MM.1S (cell line): ENCODE data around the gene SLIT3.

Experiments
- DNase-seq: peaks from one replicate; pipeline ENCODE4 v3.0.0-alpha.2; 2015
- H2AFZ ChIP-seq: fragments of 300-600 bp; sonication (generic); 2 replicates; pipeline ENCODE4 v1.6.0; 2016; ENCODE audit warnings: antibody characterized with exemption, low read length
- H3F3A ChIP-seq: fragments of 300-600 bp; sonication (generic); 2 replicates; pipeline ENCODE4 v1.6.1; 2016; ENCODE audit warnings: mild to moderate bottlenecking, antibody characterized with exemption, low read length, moderate library complexity, mixed read lengths; ENCODE audit not compliant: insufficient read depth
- H3K27ac ChIP-seq: fragments of 300-600 bp; sonication (generic); 2 replicates; pipeline ENCODE4 v1.5.1; 2016; ENCODE audit warnings: mild to moderate bottlenecking, low read length
- H3K27me3 ChIP-seq: fragments of 300-600 bp; sonication (generic); replicated peaks from 2 replicates; pipeline ENCODE4 v1.6.0; 2016; ENCODE audit warnings: low read length; ENCODE audit not compliant: insufficient read depth
- H3K36me3 ChIP-seq: fragments of 300-600 bp; sonication (generic); replicated peaks from 2 replicates; pipeline ENCODE4 v1.6.1; 2016; ENCODE audit warnings: mild to moderate bottlenecking, low read length, mixed read lengths; ENCODE audit not compliant: insufficient read depth
- H3K4me1 ChIP-seq: fragments of 300-600 bp; sonication (generic); 2 replicates; pipeline ENCODE4 v1.6.1; 2016; ENCODE audit warnings: low read length, mixed read lengths
- H3K4me2 ChIP-seq: fragments of 300-600 bp; sonication (generic); 2 replicates; pipeline ENCODE4 v1.6.0; 2016; ENCODE audit warnings: low read depth, low read length
- H3K4me3 ChIP-seq: fragments of 300-600 bp; sonication (generic); 2 replicates; pipeline ENCODE4 v1.5.1; 2016; ENCODE audit warnings: low read length, mixed read lengths
- H3K79me2 ChIP-seq: fragments of 300-600 bp; sonication (generic); 2 replicates; pipeline ENCODE4 v1.6.1; 2016; ENCODE audit warnings: mixed run types, low read length, mixed read lengths
- H3K9ac ChIP-seq: fragments of 300-600 bp; sonication (generic); 2 replicates; pipeline ENCODE4 v1.6.1; 2016; ENCODE audit warnings: low read length, mixed read lengths
- H3K9me2 ChIP-seq: fragments of 300-600 bp; sonication (generic); replicated peaks from 2 replicates; pipeline ENCODE4 v1.6.1; 2016; ENCODE audit warnings: mild to moderate bottlenecking, low read length, mixed read lengths; ENCODE audit not compliant: insufficient read depth
- H3K9me3 ChIP-seq: fragments of 300-600 bp; sonication (generic); replicated peaks from 2 replicates; pipeline ENCODE4 v1.6.1; 2016; ENCODE audit warnings: mild to moderate bottlenecking, low read length, mixed read lengths; ENCODE audit not compliant: insufficient read depth
- H4K20me1 ChIP-seq: fragments of 300-600 bp; sonication (generic); 2 replicates; pipeline ENCODE4 v1.6.1; 2016; ENCODE audit warnings: mild to moderate bottlenecking, low read length, moderate library complexity, mixed read lengths; ENCODE audit not compliant: insufficient read depth
- EZH2 ChIP-seq: fragments of 300-600 bp; sonication (generic); optimal IDR thresholded peaks from 2 replicates; pipeline ENCODE3; 2017; ENCODE audit warnings: low read depth, mild to moderate bottlenecking, antibody characterized with exemption, low read length, mixed read lengths
- EZH2phosphoT487 ChIP-seq: fragments of 300-600 bp; sonication (generic); IDR thresholded peaks from 2 replicates; pipeline ENCODE4 v1.6.1; 2018; ENCODE audit warnings: antibody characterized with exemption, low read length
- TF ChIP-seq, protein P1 (sequence below): fragments of 300-600 bp; sonication (generic); IDR thresholded peaks from 2 replicates; pipeline ENCODE4 v1.5.1; 2016; ENCODE audit warnings: antibody characterized with exemption, low read length, mixed read lengths

Gene SLIT3

DNA sequence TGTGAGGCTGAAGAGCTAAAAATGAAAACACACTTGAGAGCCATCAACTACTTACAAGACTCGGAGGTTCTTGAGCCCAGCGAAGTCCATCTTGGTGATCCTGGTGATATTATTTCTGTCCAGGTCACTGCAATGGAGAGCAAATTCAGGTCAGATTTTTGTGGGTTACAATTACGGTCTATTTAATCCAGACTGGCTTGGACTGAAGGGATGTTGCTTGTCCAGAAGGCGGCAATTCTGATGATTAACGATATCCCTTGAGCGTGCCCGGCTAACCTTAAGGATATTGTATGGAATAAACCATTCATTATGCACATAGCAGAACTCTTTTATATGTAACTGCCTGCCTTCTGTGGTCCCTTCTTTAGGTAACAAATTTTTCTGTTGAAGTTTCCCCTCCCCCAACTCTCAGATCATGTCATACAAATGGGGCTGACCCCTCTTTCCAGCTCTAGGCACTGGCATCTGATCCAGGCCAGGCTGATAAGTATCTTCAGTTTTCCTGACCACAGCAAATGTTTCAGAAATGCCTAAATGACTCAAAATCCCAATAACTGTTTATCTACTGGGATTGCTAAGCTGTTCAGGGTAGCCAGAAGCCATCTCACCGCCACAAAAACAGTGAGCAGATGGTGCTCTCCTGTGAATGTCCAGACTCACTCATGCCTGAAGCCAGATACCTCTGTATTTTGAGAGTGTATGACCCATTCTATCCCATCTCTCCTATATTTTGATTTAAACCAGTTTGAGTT lies 49.4 kb downstream of the SLIT3 start:
- TF ChIP-seq, protein P1, sequence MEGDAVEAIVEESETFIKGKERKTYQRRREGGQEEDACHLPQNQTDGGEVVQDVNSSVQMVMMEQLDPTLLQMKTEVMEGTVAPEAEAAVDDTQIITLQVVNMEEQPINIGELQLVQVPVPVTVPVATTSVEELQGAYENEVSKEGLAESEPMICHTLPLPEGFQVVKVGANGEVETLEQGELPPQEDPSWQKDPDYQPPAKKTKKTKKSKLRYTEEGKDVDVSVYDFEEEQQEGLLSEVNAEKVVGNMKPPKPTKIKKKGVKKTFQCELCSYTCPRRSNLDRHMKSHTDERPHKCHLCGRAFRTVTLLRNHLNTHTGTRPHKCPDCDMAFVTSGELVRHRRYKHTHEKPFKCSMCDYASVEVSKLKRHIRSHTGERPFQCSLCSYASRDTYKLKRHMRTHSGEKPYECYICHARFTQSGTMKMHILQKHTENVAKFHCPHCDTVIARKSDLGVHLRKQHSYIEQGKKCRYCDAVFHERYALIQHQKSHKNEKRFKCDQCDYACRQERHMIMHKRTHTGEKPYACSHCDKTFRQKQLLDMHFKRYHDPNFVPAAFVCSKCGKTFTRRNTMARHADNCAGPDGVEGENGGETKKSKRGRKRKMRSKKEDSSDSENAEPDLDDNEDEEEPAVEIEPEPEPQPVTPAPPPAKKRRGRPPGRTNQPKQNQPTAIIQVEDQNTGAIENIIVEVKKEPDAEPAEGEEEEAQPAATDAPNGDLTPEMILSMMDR = no peak
- TF ChIP-seq EZH2 (no peak), EZH2phosphoT487 (no peak)
- Histone ChIP-seq H2AFZ (no peak overlapping the region), H3K9me3 (no peaks in the 10 kb centered on the region), H3K79me2 (no peaks in the 10 kb centered on the region), H3K27ac (no peak overlapping the region), H3K4me1 (no peaks in the 10 kb centered on the region), H3K4me3 (no peak overlapping the region), H3K4me2 (no peak overlapping the region), H3K9me2 (no peaks in the 10 kb centered on the region), H4K20me1 (no peaks in the 10 kb centered on the region), H3K36me3 (no peaks in the 10 kb centered on the region), H3K27me3 (no peaks in the 10 kb centered on the region), H3F3A (no peaks in the 10 kb centered on the region), H3K9ac (no peak overlapping the region)
- DNase-seq = no peak

DNA sequence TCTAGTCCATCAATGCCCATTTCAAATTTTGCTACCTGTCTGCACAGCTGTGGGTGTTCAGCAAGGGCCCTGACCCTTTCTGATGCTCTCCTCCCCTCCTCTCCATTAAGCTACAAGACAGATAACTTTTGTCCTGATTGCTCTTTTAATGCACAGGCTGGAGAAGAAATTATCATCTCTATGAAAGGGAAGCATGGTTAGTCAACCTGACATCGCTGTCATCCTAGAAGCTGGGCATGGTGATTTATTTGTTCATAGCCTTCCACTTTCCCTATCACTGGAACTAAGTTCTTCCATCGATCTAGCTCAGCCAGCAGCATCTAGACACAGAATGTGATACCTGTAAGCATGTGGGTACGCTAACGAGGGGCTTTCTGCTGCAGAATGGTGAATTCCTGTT lies 50.1 kb downstream of the SLIT3 start:
- no peak overlapping the region for H3K4me2 ChIP-seq
- H3F3A ChIP-seq = no peaks in the 10 kb centered on the region
- H4K20me1 ChIP-seq = no peaks in the 10 kb centered on the region

DNA sequence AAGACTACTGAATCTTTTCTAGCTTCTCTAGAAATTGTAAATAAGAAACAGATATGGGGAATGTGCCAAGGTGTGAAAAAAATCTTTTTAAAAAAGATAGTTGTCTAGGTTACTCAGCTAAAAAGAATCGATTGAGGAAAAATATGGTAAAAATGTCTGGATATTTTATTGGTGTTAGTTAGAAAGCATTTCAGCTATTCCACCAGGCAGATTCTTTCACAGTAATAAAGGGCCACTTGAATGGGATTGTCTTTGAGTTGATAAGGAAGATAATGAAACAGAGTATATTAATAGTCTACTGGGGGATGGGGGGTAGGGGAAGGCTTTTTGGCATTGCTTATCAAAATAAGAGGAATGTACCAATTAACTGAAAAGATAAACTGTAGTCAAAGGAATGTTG lies 51.9 kb downstream of the SLIT3 start:
- DNase-seq = no peak
- H3K9me2 ChIP-seq = no peaks in the 10 kb centered on the region
- H3K9ac ChIP-seq = no peak overlapping the region
- H3K4me2 ChIP-seq = no peak overlapping the region
- TF ChIP-seq EZH2 (no peak), EZH2phosphoT487 (no peak)
- TF ChIP-seq, protein P1 = no peak
- H3K36me3 ChIP-seq = no peaks in the 10 kb centered on the region
- no peaks in the 10 kb centered on the region for H4K20me1 ChIP-seq
- no peaks in the 10 kb centered on the region for H3K4me1 ChIP-seq
- H3K27me3 ChIP-seq = no peaks in the 10 kb centered on the region
- H3K4me3 ChIP-seq = no peak overlapping the region
- H3F3A ChIP-seq = no peaks in the 10 kb centered on the region
- H2AFZ ChIP-seq = no peak overlapping the region
- H3K27ac ChIP-seq = no peak overlapping the region
- H3K79me2 ChIP-seq = no peaks in the 10 kb centered on the region
- H3K9me3 ChIP-seq = no peaks in the 10 kb centered on the region

More for the DNA sequence above, 50.1 kb downstream of the SLIT3 start:
- no peak overlapping the region for H3K4me3 ChIP-seq
- TF ChIP-seq EZH2phosphoT487 (no peak), EZH2 (no peak)
- TF ChIP-seq, protein P1 = no peak
- no peak for DNase-seq
- no peak overlapping the region for H3K27ac ChIP-seq
- H3K9ac ChIP-seq = no peak overlapping the region
- H3K36me3 ChIP-seq = no peaks in the 10 kb centered on the region
- H3K9me3 ChIP-seq = no peaks in the 10 kb centered on the region
- no peaks in the 10 kb centered on the region for H3K27me3 ChIP-seq
- no peaks in the 10 kb centered on the region for H3K4me1 ChIP-seq
- H3K79me2 ChIP-seq = no peaks in the 10 kb centered on the region
- no peak overlapping the region for H2AFZ ChIP-seq
- no peaks in the 10 kb centered on the region for H3K9me2 ChIP-seq
